GM12878 (cell line): ENCODE measurements around the gene ACSL1. TPM values are rescaled to one million over a fixed set of nuclear protein-coding genes. Genes with fewer than 3 reads are reported as not detected.

Experiments used
- ATAC-seq: fragments of 200-7000 bp; cut with Tn5 transposase; 3 replicates; pipeline ENCODE4 v1.9.1; 2020; ENCODE audit warnings: mild to moderate bottlenecking, moderate library complexity
- BruUV-seq: library from RNA; stranded (reverse); fragments of 400-500 nt; replicated peaks from 2 replicates; lab custom pipeline; 2021; lab: Mats Ljungman, UMichigan
- CTCF ChIA-PET: fragments of 300-600 bp; sonication (Branson Sonifier 250); formaldehyde crosslinking; extraction: SDS; loops from one replicate; lab custom pipeline; 2021; ENCODE audit warnings: inconsistent platforms; lab: Yijun Ruan, JAX
- POLR2A ChIA-PET: fragments of 350-600 bp; formaldehyde crosslinking; extraction: SDS; loops from one replicate; lab custom pipeline; 2021; ENCODE audit warnings: inconsistent platforms; lab: Charles Lee
- RAD21 ChIA-PET: fragments of 300-600 bp; sonication (Branson Sonifier 250); formaldehyde crosslinking; loops from one replicate; lab custom pipeline; 2023; ENCODE audit warnings: antibody characterized with exemption; ENCODE audit not compliant: unreplicated experiment; lab: Charles Lee
- SMC1A ChIA-PET: fragments of 300-600 bp; sonication (Branson Sonifier 250); formaldehyde crosslinking; loops from one replicate; lab custom pipeline; 2023; ENCODE audit not compliant: unreplicated experiment, uncharacterized antibody; lab: Charles Lee
- DNase-seq: peaks from one replicate; pipeline ENCODE4 v3.0.0-alpha.2; 2011; ENCODE audit warnings: low read depth, low spot score
- FAIRE-seq: peaks from 3 replicates; lab custom pipeline; 2011; peaks lifted over from hg19 to GRCh38; lab: Jason Lieb, UNC
- H2AFZ ChIP-seq: 2 replicates; pipeline ENCODE4 v1.6.0; 2011; ENCODE audit warnings: low read depth, low read length, control low read depth; ENCODE audit not compliant: control insufficient read depth
- H3K27ac ChIP-seq: 2 replicates; pipeline ENCODE4 v1.5.1; 2011; ENCODE audit warnings: control low read depth; ENCODE audit not compliant: control insufficient read depth, insufficient read depth
- H3K27me3 ChIP-seq, 2 experiments: replicated peaks in 1 of 2; 2 replicates each; pipeline versions ENCODE4 v1.6.0 to v1.6.1; 2011; ENCODE audit warnings: low read length in 1 of 2; ENCODE audit not compliant: control insufficient read depth in 2 of 2, insufficient read depth in 2 of 2
- H3K36me3 ChIP-seq, 2 experiments: 2 replicates each; pipeline ENCODE4 v1.5.1; 2011; ENCODE audit warnings: low read length in 1 of 2; ENCODE audit not compliant: control insufficient read depth in 2 of 2, insufficient read depth in 2 of 2
- H3K4me1 ChIP-seq: 2 replicates; pipeline ENCODE4 v1.6.1; 2011; ENCODE audit warnings: mild to moderate bottlenecking, low read length, moderate library complexity, mixed read lengths; ENCODE audit not compliant: control insufficient read depth, insufficient read depth
- H3K4me2 ChIP-seq: 2 replicates; pipeline ENCODE4 v1.6.0; 2011; ENCODE audit warnings: control low read depth; ENCODE audit not compliant: control insufficient read depth, insufficient read depth
- H3K4me3 ChIP-seq: fragments of 200-600 bp; sonication (generic); 2 replicates; pipeline ENCODE4 v1.5.1; 2016
- H3K79me2 ChIP-seq: 2 replicates; pipeline ENCODE4 v1.6.0; 2011; ENCODE audit warnings: low read length; ENCODE audit not compliant: control insufficient read depth, insufficient read depth
- H3K9ac ChIP-seq: 2 replicates; pipeline ENCODE4 v1.8.0; 2011; ENCODE audit warnings: low read length, control low read depth, mixed read lengths; ENCODE audit not compliant: control insufficient read depth, insufficient read depth
- H3K9me3 ChIP-seq: replicated peaks from 3 replicates; pipeline ENCODE4 v1.5.1; 2011; ENCODE audit warnings: mild to moderate bottlenecking, low read length; ENCODE audit not compliant: control insufficient read depth, insufficient read depth
- H4K20me1 ChIP-seq: 2 replicates; pipeline ENCODE4 v1.6.0; 2011; ENCODE audit not compliant: control insufficient read depth, insufficient read depth
- EZH2 ChIP-seq: IDR thresholded peaks from 2 replicates; pipeline ENCODE4 v1.6.1; 2012; ENCODE audit warnings: low read depth, mild to moderate bottlenecking, control low read depth, inconsistent platforms, low read length, borderline replicate concordance; ENCODE audit not compliant: control insufficient read depth
- FOS ChIP-seq: IDR thresholded peaks from 3 replicates; pipeline ENCODE4 v1.6.1; 2011; ENCODE audit warnings: borderline replicate concordance; ENCODE audit not compliant: insufficient read length; ENCODE audit errors: extremely low read depth
- FOXK2 ChIP-seq: fragments of 450-650 bp; IDR thresholded peaks from 2 replicates; pipeline ENCODE4 v1.6.1; 2017; ENCODE audit warnings: mild to moderate bottlenecking, moderate library complexity
- GATAD2B ChIP-seq: fragments of 450-650 bp; conservative IDR thresholded peaks from 2 replicates; pipeline ENCODE4 v1.6.1; 2017; ENCODE audit warnings: low read depth, mild to moderate bottlenecking, moderate library complexity
- HCFC1 ChIP-seq: fragments of 150-350 bp; IDR thresholded peaks from 2 replicates; pipeline ENCODE4 v1.6.1; 2014; ENCODE audit warnings: low read length
- HDGF ChIP-seq: fragments of 450-650 bp; IDR thresholded peaks from 2 replicates; pipeline ENCODE4 v1.6.1; 2016; ENCODE audit warnings: antibody characterized with exemption
- MYB ChIP-seq: fragments of 150-350 bp; IDR thresholded peaks from 2 replicates; pipeline ENCODE4 v1.6.1; 2014; ENCODE audit warnings: mild to moderate bottlenecking, low read depth, low read length, borderline replicate concordance
- NFYA ChIP-seq: IDR thresholded peaks from 2 replicates; pipeline ENCODE4 v1.6.1; 2011; ENCODE audit warnings: low read depth, mild to moderate bottlenecking, low read length, improper control_type of control experiment, borderline replicate concordance
- NR2C2 ChIP-seq: IDR thresholded peaks from 2 replicates; pipeline ENCODE4 v1.6.1; 2011; ENCODE audit warnings: borderline replicate concordance, low read depth; ENCODE audit not compliant: control insufficient read depth, insufficient read length
- RAD51 ChIP-seq: fragments of 450-650 bp; IDR thresholded peaks from 2 replicates; pipeline ENCODE4 v1.6.1; 2016; ENCODE audit warnings: moderate library complexity, mild to moderate bottlenecking, inconsistent platforms
- SIN3A ChIP-seq: IDR thresholded peaks from 2 replicates; pipeline ENCODE4 v1.6.1; 2012; ENCODE audit warnings: low read depth, low read length, improper control_type of control experiment
- SREBF2 ChIP-seq: IDR thresholded peaks from 2 replicates; pipeline ENCODE4 v1.6.1; 2012; ENCODE audit warnings: mild to moderate bottlenecking, low read length
- SUZ12 ChIP-seq: fragments of 200-600 bp; sonication (generic); IDR thresholded peaks from one replicate; pipeline ENCODE4 v1.6.1; 2018; ENCODE audit warnings: antibody characterized with exemption, mild to moderate bottlenecking; ENCODE audit not compliant: unreplicated experiment
- TAF1 ChIP-seq: IDR thresholded peaks from 2 replicates; pipeline ENCODE4 v1.6.1; 2011; ENCODE audit warnings: mild to moderate bottlenecking, low read depth, low read length, borderline replicate concordance
- TCF3 ChIP-seq: IDR thresholded peaks from 2 replicates; pipeline ENCODE4 v1.6.1; 2012; ENCODE audit warnings: low read depth, mild to moderate bottlenecking, low read length, borderline replicate concordance; ENCODE audit not compliant: insufficient read depth
- YY1 ChIP-seq: IDR thresholded peaks from 2 replicates; pipeline ENCODE4 v1.6.1; 2011; ENCODE audit warnings: low read depth, mild to moderate bottlenecking, low read length
- WGBS: methylation state at CpG from one replicate; pipeline ENCODE4 v1.1.6; 2016; ENCODE audit warnings: low lambda C conversion rate; ENCODE audit not compliant: insufficient replicate concordance, insufficient coverage; ENCODE audit errors: missing lambda C conversion rate; 5-methylcytosine and 5-hydroxymethylcytosine counted together
- in situ Hi-C: fragments of 300-500 bp; cut with MboI; formaldehyde crosslinking; loops from 9 replicates; pipeline ENCODE4 v1.14.3; 2018; ENCODE audit warnings: mixed read lengths
- intact Hi-C: fragments of 100-400 bp; cut with micrococcal nuclease; formaldehyde crosslinking; loops from one replicate; pipeline ENCODE4 v1.14.2; 2022; ENCODE audit not compliant: unreplicated experiment
- polyA plus RNA-seq, 11 experiments: library from polyadenylated mRNA; depleted of rRNA in 4 of 11; unstranded in 6 of 11; stranded (reverse) in 5 of 11; fragments of >200 nt; fragmentation: Nextera tagmentation in 4 of 11; fragmentation: Illumina TruSeq in 1 of 11; extraction: Ambion mirVana in 4 of 11; extraction: Trizol in 1 of 11; gene quantifications; 1 replicate in 1 of 11; 2 replicates in 10 of 11; pipeline versions ENCODE4 v1.2.1 to v1.2.3, GENCODE V29; 2011 to 2016; ENCODE audit warnings: inconsistent platforms in 2 of 11, missing spikeins in 2 of 11, low read depth in 1 of 11
- total RNA-seq, 4 experiments: library from RNA; depleted of rRNA in 3 of 4; stranded (reverse); fragments of >200 nt in 3 of 4; fragmentation: Illumina TruSeq in 1 of 4; extraction: Trizol in 1 of 4; gene quantifications; 2 replicates each; pipeline versions ENCODE4 v1.2.1 to v1.2.3, GENCODE V29; 2013 to 2021
- TF ChIP-seq, protein P1 (sequence below): fragments of 150-350 bp; IDR thresholded peaks from 2 replicates; pipeline ENCODE4 v1.6.1; 2014; ENCODE audit warnings: mild to moderate bottlenecking, low read depth, low read length
- TF ChIP-seq, protein P2 (sequence below): fragments of 450-650 bp; formaldehyde crosslinking; IDR thresholded peaks from 2 replicates; pipeline ENCODE4 v1.5.0; 2022; ENCODE audit warnings: mild to moderate bottlenecking, missing genetic modification characterization

The ACSL1 gene
- total and polyA plus RNA-seq, 10 of the 15 experiments (the other 5 are each of a cell fraction or from before 2014, with no cell fraction given): 30.7 to 68.1 (median 58.7) TPM

DNA sequence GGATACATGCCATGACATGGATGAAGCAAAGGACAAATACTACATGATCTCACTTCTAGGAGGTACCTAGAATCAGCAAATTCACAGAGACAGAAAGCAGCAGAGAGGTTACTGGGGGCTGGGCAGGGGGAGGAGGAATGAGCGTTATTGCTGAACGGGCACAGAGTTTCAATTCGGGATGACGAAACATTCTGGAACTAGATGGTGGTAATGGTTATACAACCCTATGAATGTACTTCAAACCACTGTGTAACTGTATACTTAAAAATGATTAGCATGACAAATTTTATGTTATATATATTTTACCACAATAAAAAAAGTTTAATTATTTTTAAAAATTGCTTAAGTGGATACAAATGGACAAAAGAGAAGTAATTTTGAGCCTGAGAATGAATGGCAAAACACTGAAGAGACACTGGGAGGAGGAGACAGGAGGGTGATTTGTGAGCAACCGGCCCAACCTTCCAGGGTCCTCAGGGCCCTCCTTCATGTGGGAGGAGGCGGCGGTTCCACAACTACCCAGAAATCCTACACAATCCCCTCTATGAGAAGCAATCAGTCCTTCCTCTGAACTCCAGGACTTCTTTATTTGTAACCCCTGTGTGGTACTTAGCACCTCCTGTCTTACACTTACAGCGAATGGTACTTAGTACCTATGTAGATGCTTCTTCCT is 14.1 kb downstream of the ACSL1 start:
- in situ Hi-C loops (no loop called here), intact Hi-C loops (loop anchor here (10.0 kb wide), 3 partner anchors 167 to 527 kb away; partner anchors contain the start of genes CASP3 and PRIMPOL)
- H2AFZ ChIP-seq: no peak overlapping the region
- H3K9ac ChIP-seq: no peak overlapping the region
- H3K36me3 ChIP-seq: peaks cover 6 to 8% of the 10 kb centered on the region in 2 experiments; a peak in 3 of 4 replicates
- POLR2A ChIA-PET: no interaction called here
- SMC1A ChIA-PET: no interaction called here
- H3K79me2 ChIP-seq: peaks cover 77% of the 10 kb centered on the region
- no peak for ATAC-seq
- WGBS: 98% methylated on average over 8 of the region's 8 CpGs
- peaks cover 32% of the 10 kb centered on the region for H3K4me1 ChIP-seq
- TF ChIP-seq TCF3: no peak
- TF ChIP-seq SIN3A: no peak
- TF ChIP-seq NFYA: no peak
- no peak for TF ChIP-seq SUZ12
- TF ChIP-seq SREBF2: no peak
- TF ChIP-seq TAF1: no peak
- TF ChIP-seq RAD51: no peak
- no peak for TF ChIP-seq HCFC1
- TF ChIP-seq, protein P1, sequence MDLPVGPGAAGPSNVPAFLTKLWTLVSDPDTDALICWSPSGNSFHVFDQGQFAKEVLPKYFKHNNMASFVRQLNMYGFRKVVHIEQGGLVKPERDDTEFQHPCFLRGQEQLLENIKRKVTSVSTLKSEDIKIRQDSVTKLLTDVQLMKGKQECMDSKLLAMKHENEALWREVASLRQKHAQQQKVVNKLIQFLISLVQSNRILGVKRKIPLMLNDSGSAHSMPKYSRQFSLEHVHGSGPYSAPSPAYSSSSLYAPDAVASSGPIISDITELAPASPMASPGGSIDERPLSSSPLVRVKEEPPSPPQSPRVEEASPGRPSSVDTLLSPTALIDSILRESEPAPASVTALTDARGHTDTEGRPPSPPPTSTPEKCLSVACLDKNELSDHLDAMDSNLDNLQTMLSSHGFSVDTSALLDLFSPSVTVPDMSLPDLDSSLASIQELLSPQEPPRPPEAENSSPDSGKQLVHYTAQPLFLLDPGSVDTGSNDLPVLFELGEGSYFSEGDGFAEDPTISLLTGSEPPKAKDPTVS: no peak
- no peak for TF ChIP-seq HDGF
- no peak for TF ChIP-seq GATAD2B
- TF ChIP-seq MYB: no peak
- no peak for TF ChIP-seq FOS
- TF ChIP-seq, protein P2, sequence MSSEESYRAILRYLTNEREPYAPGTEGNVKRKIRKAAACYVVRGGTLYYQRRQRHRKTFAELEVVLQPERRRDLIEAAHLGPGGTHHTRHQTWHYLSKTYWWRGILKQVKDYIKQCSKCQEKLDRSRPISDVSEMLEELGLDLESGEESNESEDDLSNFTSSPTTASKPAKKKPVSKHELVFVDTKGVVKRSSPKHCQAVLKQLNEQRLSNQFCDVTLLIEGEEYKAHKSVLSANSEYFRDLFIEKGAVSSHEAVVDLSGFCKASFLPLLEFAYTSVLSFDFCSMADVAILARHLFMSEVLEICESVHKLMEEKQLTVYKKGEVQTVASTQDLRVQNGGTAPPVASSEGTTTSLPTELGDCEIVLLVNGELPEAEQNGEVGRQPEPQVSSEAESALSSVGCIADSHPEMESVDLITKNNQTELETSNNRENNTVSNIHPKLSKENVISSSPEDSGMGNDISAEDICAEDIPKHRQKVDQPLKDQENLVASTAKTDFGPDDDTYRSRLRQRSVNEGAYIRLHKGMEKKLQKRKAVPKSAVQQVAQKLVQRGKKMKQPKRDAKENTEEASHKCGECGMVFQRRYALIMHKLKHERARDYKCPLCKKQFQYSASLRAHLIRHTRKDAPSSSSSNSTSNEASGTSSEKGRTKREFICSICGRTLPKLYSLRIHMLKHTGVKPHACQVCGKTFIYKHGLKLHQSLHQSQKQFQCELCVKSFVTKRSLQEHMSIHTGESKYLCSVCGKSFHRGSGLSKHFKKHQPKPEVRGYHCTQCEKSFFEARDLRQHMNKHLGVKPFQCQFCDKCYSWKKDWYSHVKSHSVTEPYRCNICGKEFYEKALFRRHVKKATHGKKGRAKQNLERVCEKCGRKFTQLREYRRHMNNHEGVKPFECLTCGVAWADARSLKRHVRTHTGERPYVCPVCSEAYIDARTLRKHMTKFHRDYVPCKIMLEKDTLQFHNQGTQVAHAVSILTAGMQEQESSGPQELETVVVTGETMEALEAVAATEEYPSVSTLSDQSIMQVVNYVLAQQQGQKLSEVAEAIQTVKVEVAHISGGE: no peak
- TF ChIP-seq YY1: no peak
- TF ChIP-seq FOXK2: no peak
- TF ChIP-seq EZH2: no peak
- no peak for TF ChIP-seq NR2C2
- CTCF ChIA-PET: no interaction called here
- no peak for FAIRE-seq
- no peak overlapping the region for H3K27ac ChIP-seq
- no peak for DNase-seq
- no TSS peak for BruUV-seq
- no peak overlapping the region for H3K4me2 ChIP-seq
- H3K9me3 ChIP-seq: no peaks in the 10 kb centered on the region
- H4K20me1 ChIP-seq: peaks cover 4% of the 10 kb centered on the region; the same call in 1 of the 2 replicates
- H3K4me3 ChIP-seq: no peak overlapping the region
- RAD21 ChIA-PET: no interaction called here
- H3K27me3 ChIP-seq: no peaks in the 10 kb centered on the region
